Mesenchymal stem cell (in vitro differentiated cells and primary cell): ENCODE results near the gene ASCC1.

Experiments used
- DNase-seq: peaks from one replicate; pipeline ENCODE4 v3.0.0-alpha.2; 2013
- H2AFZ ChIP-seq: one replicate; pipeline ENCODE4 v1.6.1; 2013; ENCODE audit warnings: low read depth, mild to moderate bottlenecking, control low read depth, inconsistent platforms, low read length, moderate library complexity
- H2AK5ac ChIP-seq: 2 replicates; pipeline ENCODE4 v1.6.1; 2013; ENCODE audit warnings: low read length, moderate library complexity, mild to moderate bottlenecking, inconsistent platforms; ENCODE audit not compliant: severe bottlenecking
- H2BK120ac ChIP-seq: one replicate; pipeline ENCODE4 v1.6.1; 2013; ENCODE audit warnings: low read depth, mild to moderate bottlenecking, inconsistent platforms, low read length, moderate library complexity
- H2BK12ac ChIP-seq, 2 experiments: one replicate each; pipeline ENCODE4 v1.6.1; 2013; ENCODE audit warnings: inconsistent platforms in 2 of 2, low read length in 2 of 2, mild to moderate bottlenecking in 2 of 2, moderate library complexity in 2 of 2, control low read depth in 1 of 2
- H2BK15ac ChIP-seq: one replicate; pipeline ENCODE4 v1.6.1; 2013; ENCODE audit warnings: mild to moderate bottlenecking, low read depth, inconsistent platforms; ENCODE audit not compliant: poor library complexity, severe bottlenecking
- H2BK5ac ChIP-seq: 2 replicates; pipeline ENCODE4 v1.6.1; 2013; ENCODE audit warnings: low read depth, mild to moderate bottlenecking, low read length, control low read depth, inconsistent platforms; ENCODE audit not compliant: poor library complexity, severe bottlenecking
- H3K14ac ChIP-seq, 2 experiments: one replicate each; pipeline ENCODE4 v1.6.1; 2013; ENCODE audit warnings: inconsistent platforms in 2 of 2, low read length in 2 of 2, control low read depth in 1 of 2, mild to moderate bottlenecking in 1 of 2, moderate library complexity in 1 of 2
- H3K18ac ChIP-seq, 2 experiments: one replicate each; pipeline ENCODE4 v1.6.1; 2013; ENCODE audit warnings: inconsistent platforms in 2 of 2, low read length in 2 of 2, control low read depth in 1 of 2, low read depth in 1 of 2, mild to moderate bottlenecking in 1 of 2
- H3K23ac ChIP-seq, 2 experiments: one replicate each; pipeline ENCODE4 v1.6.1; 2013; ENCODE audit warnings: inconsistent platforms in 2 of 2, low read length in 2 of 2, mild to moderate bottlenecking in 2 of 2, moderate library complexity in 2 of 2, control low read depth in 1 of 2
- H3K27ac ChIP-seq: 2 replicates; pipeline ENCODE4 v1.5.1; 2013; ENCODE audit warnings: mild to moderate bottlenecking, moderate library complexity, low read length, control low read depth, inconsistent platforms; ENCODE audit not compliant: poor library complexity, severe bottlenecking
- H3K27me3 ChIP-seq, 2 experiments: 2 replicates each; pipeline versions ENCODE4 v1.6.1 to v1.7.0; 2013; ENCODE audit warnings: low read length in 2 of 2, mild to moderate bottlenecking in 2 of 2, moderate library complexity in 2 of 2, control low read depth in 1 of 2, inconsistent platforms in 1 of 2; ENCODE audit not compliant: control insufficient read depth in 1 of 2, insufficient read depth in 1 of 2
- H3K36me3 ChIP-seq, 2 experiments: 2 replicates each; pipeline versions ENCODE4 v1.6.1 to v1.7.0; 2013; ENCODE audit warnings: low read length in 2 of 2, control low read depth in 1 of 2, inconsistent platforms in 1 of 2, low read depth in 1 of 2, mild to moderate bottlenecking in 1 of 2; ENCODE audit not compliant: insufficient read depth in 2 of 2, control insufficient read depth in 1 of 2
- H3K4ac ChIP-seq, 2 experiments: one replicate each; pipeline ENCODE4 v1.6.1; 2013; ENCODE audit warnings: inconsistent platforms in 2 of 2, low read length in 2 of 2, mild to moderate bottlenecking in 2 of 2, moderate library complexity in 2 of 2, control low read depth in 1 of 2, low read depth in 1 of 2
- H3K4me1 ChIP-seq: 2 replicates; pipeline ENCODE4 v1.6.1; 2013; ENCODE audit warnings: low read depth, low read length, control low read depth; ENCODE audit not compliant: control insufficient read depth, insufficient read depth
- H3K4me2 ChIP-seq: 2 replicates; pipeline ENCODE4 v1.6.1; 2013; ENCODE audit warnings: low read length, mild to moderate bottlenecking, inconsistent platforms; ENCODE audit not compliant: poor library complexity, severe bottlenecking
- H3K4me3 ChIP-seq, 2 experiments: 2 replicates each; pipeline versions ENCODE4 v1.5.1 to v1.7.0; 2013; ENCODE audit warnings: low read length in 2 of 2, mild to moderate bottlenecking in 2 of 2, control low read depth in 1 of 2, low read depth in 1 of 2; ENCODE audit not compliant: insufficient read depth in 1 of 2
- H3K79me1 ChIP-seq: replicated peaks from 2 replicates; pipeline ENCODE4 v1.6.1; 2013; ENCODE audit warnings: mild to moderate bottlenecking, control low read depth, low read length, inconsistent platforms; ENCODE audit not compliant: poor library complexity, severe bottlenecking
- H3K9ac ChIP-seq: 2 replicates; pipeline ENCODE4 v1.7.0; 2013; ENCODE audit warnings: mild to moderate bottlenecking, low read length, moderate library complexity
- H3K9me3 ChIP-seq: 2 replicates; pipeline ENCODE4 v1.7.0; 2013; ENCODE audit warnings: mild to moderate bottlenecking, low read length; ENCODE audit not compliant: control insufficient read depth
- H4K8ac ChIP-seq: one replicate; pipeline ENCODE4 v1.6.1; 2013; ENCODE audit warnings: inconsistent platforms, mild to moderate bottlenecking, low read length, moderate library complexity
- H4K91ac ChIP-seq: one replicate; pipeline ENCODE4 v1.6.1; 2013; ENCODE audit warnings: mild to moderate bottlenecking, low read length, inconsistent platforms
- WGBS: methylation state at CpG from one replicate; pipeline ENCODE4 v1.1.7; 2013; ENCODE audit warnings: mixed read lengths; 5-methylcytosine and 5-hydroxymethylcytosine counted together

The ASCC1 gene

GRCh38 chr10:72126872-72127232 lies 89.2 kb downstream of the ASCC1 start:
- no peak for DNase-seq
- no peak overlapping the region for H3K4me2 ChIP-seq
- H3K27me3 ChIP-seq: no peaks in the 10 kb centered on the region
- H2AFZ ChIP-seq: no peak overlapping the region
- no peak overlapping the region for H3K14ac ChIP-seq
- H2BK5ac ChIP-seq: no peak overlapping the region
- peaks cover 2% of the 10 kb centered on the region for H3K79me1 ChIP-seq
- no peak overlapping the region for H4K91ac ChIP-seq
- no peak overlapping the region for H2BK120ac ChIP-seq
- H3K9ac ChIP-seq: no peak overlapping the region
- H4K8ac ChIP-seq: no peak overlapping the region
- H3K4ac ChIP-seq: no peak overlapping the region
- H3K4me1 ChIP-seq: no peaks in the 10 kb centered on the region
- no peak overlapping the region for H3K18ac ChIP-seq
- H3K23ac ChIP-seq: no peak overlapping the region
- H3K9me3 ChIP-seq: no peaks in the 10 kb centered on the region
- H2BK15ac ChIP-seq: no peak overlapping the region
- no peak overlapping the region for H2AK5ac ChIP-seq
- no peak overlapping the region for H3K4me3 ChIP-seq
- H3K27ac ChIP-seq: no peak overlapping the region
- H2BK12ac ChIP-seq: no peak overlapping the region
- WGBS: 97% methylated on average over 3 of the region's 3 CpGs
- H3K36me3 ChIP-seq: peaks cover 0 to 8% of the 10 kb centered on the region in 2 experiments

GRCh38 chr10:72126184-72126871 lies 89.7 kb downstream of the ASCC1 start:
- Histone ChIP-seq H3K18ac (no peak overlapping the region), H3K4me1 (no peaks in the 10 kb centered on the region), H3K79me1 (peaks cover 2% of the 10 kb centered on the region), H3K4me2 (no peak overlapping the region), H4K91ac (no peak overlapping the region), H2BK12ac (no peak overlapping the region), H4K8ac (no peak overlapping the region), H3K9ac (peak overlapping the region; percentile 71), H2AFZ (no peak overlapping the region), H2AK5ac (no peak overlapping the region), H3K27me3 (no peaks in the 10 kb centered on the region), H3K9me3 (no peaks in the 10 kb centered on the region), H3K14ac (no peak overlapping the region), H3K4me3 (no peak overlapping the region), H3K27ac (no peak overlapping the region), H2BK120ac (no peak overlapping the region), H2BK5ac (no peak overlapping the region), H3K23ac (peak overlapping the region in 1 of 2 experiments; percentile 80), H2BK15ac (no peak overlapping the region), H3K36me3 (peaks cover 0 to 4% of the 10 kb centered on the region in 2 experiments), H3K4ac (no peak overlapping the region)
- DNase-seq: peak; percentile 63
- 84% methylated on average over 3 of the region's 3 CpGs for WGBS

- no peak overlapping the region for H4K91ac ChIP-seq
These were observed 91.1 kb downstream of the ASCC1 start for GRCh38 chr10:72124989-72125388.

DNA sequence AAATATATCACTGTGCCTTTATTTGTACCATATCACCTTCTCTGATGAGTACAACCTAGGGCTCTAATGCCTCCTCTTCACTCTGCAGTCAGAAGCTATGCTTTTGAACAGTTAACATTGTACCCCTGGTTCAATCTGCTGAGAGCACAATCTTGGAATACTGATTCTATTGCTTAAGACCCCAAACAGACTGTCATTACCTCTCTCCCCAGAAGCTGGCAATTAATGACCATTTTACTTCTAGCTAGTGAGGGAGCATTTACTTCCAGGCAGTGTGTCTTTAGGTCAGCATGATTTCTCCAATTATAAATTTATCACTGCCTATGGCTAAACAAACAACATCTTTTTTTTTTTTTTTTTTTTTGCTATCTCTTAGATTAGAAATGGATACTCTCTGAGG lies 91.7 kb downstream of the ASCC1 start:
- Histone ChIP-seq H2AFZ (no peak overlapping the region), H3K9ac (peak overlapping the region; percentile 71), H3K4me2 (no peak overlapping the region), H3K79me1 (peaks cover 3% of the 10 kb centered on the region), H2BK12ac (no peak overlapping the region), H2BK5ac (no peak overlapping the region), H2BK15ac (no peak overlapping the region), H3K23ac (no peak overlapping the region), H3K9me3 (no peaks in the 10 kb centered on the region), H3K14ac (no peak overlapping the region), H3K27me3 (no peaks in the 10 kb centered on the region), H2BK120ac (no peak overlapping the region), H3K27ac (no peak overlapping the region), H3K4me3 (no peak overlapping the region), H2AK5ac (no peak overlapping the region), H3K4ac (no peak overlapping the region), H3K36me3 (peaks cover 0 to 5% of the 10 kb centered on the region in 2 experiments), H4K91ac (no peak overlapping the region), H3K4me1 (no peaks in the 10 kb centered on the region), H3K18ac (no peak overlapping the region), H4K8ac (no peak overlapping the region)
- no peak for DNase-seq

More at GRCh38 chr10:72124989-72125388, 91.1 kb downstream of the ASCC1 start:
- Histone ChIP-seq H2AK5ac (no peak overlapping the region), H3K9me3 (no peaks in the 10 kb centered on the region), H3K36me3 (peaks cover 0 to 4% of the 10 kb centered on the region in 2 experiments), H3K4ac (no peak overlapping the region), H2BK5ac (no peak overlapping the region), H3K14ac (no peak overlapping the region), H3K4me1 (no peaks in the 10 kb centered on the region), H3K27me3 (no peaks in the 10 kb centered on the region), H3K79me1 (peaks cover 3% of the 10 kb centered on the region), H3K4me2 (no peak overlapping the region), H3K9ac (peak overlapping the region; percentile 71), H3K27ac (no peak overlapping the region), H2AFZ (no peak overlapping the region), H3K23ac (no peak overlapping the region), H2BK120ac (no peak overlapping the region), H2BK15ac (no peak overlapping the region), H3K4me3 (no peak overlapping the region), H4K8ac (no peak overlapping the region), H3K18ac (no peak overlapping the region), H2BK12ac (no peak overlapping the region)
- peak; percentile 16 for DNase-seq
- no CpG with 5 or more reads among the region's 1 CpG for WGBS
